Ovary (tissue), 3 donors: ENCODE results near the gene STAT3.

Experiments used
- EP300 ChIP-seq: sonication (generic); formaldehyde crosslinking; IDR thresholded peaks from one replicate; pipeline ENCODE4 v1.6.1; 2017; ENCODE audit warnings: antibody characterized with exemption
- POLR2A ChIP-seq: fragments of 450-650 bp; IDR thresholded peaks from one replicate; pipeline ENCODE4 v1.6.1; 2017; ENCODE audit warnings: antibody characterized with exemption, mild to moderate bottlenecking, moderate library complexity
- TF ChIP-seq, protein P1 (sequence below), 3 donors: fragments of 450-650 bp in 2 of 3; fragments of 200-600 bp in 1 of 3; IDR thresholded peaks; one replicate each; pipeline versions ENCODE4 v1.5.1 to v1.8.0; 2016 to 2022; ENCODE audit warnings: antibody characterized with exemption in 3 of 3, mild to moderate bottlenecking in 1 of 3
- donor health status: DM: no; HTN: no; CAD: no.

DNA sequence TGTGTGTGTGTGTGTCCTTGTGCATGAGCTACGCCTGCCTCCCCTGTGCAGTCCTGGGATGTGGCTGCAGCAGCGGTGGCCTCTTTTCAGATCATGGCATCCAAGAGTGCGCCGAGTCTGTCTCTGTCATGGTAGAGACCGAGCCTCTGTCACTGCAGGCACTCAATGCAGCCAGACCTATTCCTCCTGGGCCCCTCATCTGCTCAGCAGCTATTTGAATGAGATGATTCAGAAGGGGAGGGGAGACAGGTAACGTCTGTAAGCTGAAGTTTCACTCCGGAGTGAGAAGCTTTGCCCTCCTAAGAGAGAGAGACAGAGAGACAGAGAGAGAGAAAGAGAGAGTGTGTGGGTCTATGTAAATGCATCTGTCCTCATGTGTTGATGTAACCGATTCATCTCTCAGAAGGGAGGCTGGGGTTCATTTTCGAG lies 77.4 kb downstream of the STAT3 start:
- TF ChIP-seq, protein P1, sequence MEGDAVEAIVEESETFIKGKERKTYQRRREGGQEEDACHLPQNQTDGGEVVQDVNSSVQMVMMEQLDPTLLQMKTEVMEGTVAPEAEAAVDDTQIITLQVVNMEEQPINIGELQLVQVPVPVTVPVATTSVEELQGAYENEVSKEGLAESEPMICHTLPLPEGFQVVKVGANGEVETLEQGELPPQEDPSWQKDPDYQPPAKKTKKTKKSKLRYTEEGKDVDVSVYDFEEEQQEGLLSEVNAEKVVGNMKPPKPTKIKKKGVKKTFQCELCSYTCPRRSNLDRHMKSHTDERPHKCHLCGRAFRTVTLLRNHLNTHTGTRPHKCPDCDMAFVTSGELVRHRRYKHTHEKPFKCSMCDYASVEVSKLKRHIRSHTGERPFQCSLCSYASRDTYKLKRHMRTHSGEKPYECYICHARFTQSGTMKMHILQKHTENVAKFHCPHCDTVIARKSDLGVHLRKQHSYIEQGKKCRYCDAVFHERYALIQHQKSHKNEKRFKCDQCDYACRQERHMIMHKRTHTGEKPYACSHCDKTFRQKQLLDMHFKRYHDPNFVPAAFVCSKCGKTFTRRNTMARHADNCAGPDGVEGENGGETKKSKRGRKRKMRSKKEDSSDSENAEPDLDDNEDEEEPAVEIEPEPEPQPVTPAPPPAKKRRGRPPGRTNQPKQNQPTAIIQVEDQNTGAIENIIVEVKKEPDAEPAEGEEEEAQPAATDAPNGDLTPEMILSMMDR (IDR thresholded peaks at IDR 0.05), result no peak
- TF ChIP-seq EP300, result no peak
- no peak for TF ChIP-seq POLR2A
